A204.1 (cell line): Measurements from ENCODE around the gene COL25A1.
"Not testable (repeated sequence)": the region's sequence is repeated elsewhere in the genome, so short reads cannot be mapped to it uniquely, and the experiment has no call there.

Source experiments
- FAIRE-seq: peaks from 2 replicates; lab custom pipeline; 2012; peaks lifted over from hg19 to GRCh38; lab: Jason Lieb, UNC

COL25A1 gene

DNA sequence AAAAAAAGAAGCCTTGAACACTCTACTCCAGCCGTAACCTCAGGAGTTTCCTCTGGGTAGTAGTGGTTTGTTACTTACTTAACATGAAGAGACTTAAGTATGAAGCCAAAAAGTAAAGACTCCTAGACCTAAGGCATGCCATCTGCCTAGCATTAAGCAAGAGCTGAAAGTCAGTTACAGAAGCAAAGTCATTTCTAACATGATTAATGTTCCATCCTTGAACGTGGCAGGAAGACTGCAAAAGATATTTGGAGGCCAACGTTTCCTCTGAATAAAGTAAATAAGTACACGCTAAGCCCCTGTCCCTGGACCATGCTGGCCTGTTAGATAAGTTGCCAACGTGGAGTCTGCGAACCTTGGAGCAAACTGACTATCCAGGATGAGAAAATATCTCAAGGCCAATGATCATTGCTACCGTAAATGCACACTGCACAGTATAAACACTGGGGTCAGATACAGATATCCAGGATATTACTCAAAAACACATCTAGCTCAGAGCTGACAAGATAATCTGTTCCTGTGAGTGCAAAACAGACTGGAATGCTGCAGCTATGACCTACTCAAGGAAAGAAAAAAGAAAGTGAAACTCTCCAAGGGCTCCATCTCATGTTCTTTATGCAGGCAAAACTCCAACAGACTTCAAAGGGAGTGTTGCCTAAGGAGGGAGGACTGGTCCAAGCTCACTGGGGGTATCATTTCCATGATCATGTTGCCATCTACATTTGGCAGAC is 255.8 kb downstream of the COL25A1 start:
- FAIRE-seq, result no peak

DNA sequence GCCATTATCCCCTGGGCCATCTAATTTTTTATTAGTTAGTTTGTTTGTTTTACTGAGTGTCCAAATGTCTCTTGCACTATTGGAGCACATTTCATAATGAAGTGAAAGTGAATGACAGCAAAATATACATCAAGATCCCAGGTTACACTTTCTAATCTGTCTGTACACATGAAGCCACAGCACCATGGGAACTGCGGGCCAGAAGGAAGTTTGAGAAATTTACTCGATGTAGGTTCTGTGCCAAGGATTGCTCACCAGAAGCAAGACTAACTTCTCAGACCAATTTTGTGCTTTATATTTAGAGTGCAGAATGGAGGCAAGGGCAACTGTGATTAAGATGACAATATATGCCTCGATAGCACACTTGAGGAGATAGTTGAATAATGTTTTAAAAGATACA is 258.0 kb downstream of the COL25A1 start:
- no peak for FAIRE-seq

DNA sequence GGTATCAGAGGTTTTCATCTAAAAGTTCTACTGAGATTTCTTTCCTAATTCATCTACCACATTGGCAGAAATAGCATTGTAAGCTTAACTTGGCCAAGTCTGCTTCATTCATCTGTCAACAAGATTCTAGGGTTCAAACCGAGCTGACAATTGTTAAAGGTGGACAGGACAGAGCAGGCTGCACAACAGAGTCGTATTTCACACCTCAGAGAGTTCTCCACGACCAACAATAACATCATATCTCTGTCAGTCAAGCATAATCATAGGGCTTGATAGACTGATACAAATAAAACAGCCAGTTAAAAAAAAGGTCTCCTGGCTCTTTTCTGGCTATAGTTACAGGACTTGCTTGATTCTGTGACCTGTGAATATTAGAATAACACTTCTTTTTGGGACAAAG is 259.2 kb downstream of the COL25A1 start:
- FAIRE-seq, result no peak

DNA sequence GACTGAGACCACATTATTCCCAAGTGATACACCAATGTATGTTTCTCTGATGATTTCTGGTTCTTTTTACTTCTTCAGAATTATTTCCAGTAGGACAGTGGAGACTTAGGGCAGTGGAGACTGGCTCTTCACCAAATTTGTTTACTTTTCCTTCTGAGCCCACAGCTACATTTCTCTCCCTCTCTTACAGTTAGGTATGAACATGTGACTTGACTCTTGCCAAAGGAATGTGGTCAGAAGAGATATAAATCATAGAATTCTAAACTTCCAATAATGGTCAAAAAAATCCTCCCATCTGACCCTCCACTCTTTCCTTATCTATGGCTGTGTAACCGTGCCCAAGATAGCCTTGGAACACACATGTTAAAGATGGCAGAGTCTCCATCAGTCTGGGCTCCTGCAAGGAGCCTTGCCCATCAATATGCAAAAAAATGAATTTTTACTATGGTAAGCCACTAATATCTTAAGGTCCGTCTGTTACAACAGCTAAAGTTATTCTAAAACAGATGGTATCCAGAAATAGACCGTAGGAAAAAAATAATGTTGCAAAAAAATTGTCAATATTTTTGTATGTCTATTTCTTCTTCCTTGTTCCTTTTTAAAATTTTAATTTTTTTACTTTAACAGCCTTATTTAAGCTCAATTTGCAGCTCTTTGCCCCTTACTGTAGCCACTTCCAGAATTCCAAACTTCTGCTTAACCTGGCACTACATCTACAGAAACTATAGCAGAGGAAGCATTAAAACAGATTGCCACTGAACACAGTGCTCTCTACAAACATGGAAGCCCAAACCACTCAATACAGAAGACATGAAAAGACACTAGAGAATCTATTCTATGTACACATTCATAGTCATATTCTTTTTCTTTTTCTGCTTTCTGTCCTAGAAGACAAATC is 260.7 kb downstream of the COL25A1 start:
- no peak for FAIRE-seq

DNA sequence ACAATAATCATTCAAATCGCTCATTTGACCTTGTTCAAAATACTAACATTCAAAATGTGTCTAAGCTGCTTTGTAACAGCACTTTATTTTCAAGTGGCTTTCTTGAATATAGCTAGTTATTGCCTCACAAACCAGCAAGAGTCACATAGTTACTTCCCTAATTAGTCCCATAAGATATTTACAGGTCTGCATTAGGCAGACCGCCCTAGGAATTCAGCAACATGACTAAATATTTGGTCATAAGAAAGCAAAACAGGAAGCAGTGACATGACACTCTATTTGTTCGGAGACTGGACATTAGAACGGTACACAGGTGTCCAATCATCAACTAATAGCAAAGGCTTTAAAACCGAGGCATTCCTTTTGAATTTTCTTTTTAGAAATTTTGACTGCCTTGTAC is 262.0 kb downstream of the COL25A1 start:
- FAIRE-seq, result no peak

DNA sequence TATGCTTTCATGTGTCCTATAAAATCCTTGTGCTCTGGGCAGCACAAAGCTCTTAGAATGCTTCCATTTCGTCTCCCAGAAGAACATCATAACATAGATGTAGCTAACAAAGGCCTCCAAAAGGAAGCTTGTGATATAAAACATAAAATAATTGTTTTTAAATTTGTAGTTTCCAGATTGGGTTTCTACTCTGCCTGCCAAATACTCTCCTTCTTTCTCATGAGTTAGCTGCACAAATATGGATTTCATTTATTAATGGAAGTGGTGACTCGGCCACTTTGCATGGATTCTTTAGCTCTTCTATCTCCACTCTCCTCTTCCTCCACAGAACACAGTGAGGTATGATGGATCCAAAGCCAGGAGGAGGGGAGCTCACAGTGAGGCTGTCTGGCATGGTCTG is 265.4 kb downstream of the COL25A1 start:
- FAIRE-seq, result no peak

- FAIRE-seq, result no peak
These were observed 268.5 kb downstream of the COL25A1 start for GRCh38 chr4:109033993-109034392.

DNA sequence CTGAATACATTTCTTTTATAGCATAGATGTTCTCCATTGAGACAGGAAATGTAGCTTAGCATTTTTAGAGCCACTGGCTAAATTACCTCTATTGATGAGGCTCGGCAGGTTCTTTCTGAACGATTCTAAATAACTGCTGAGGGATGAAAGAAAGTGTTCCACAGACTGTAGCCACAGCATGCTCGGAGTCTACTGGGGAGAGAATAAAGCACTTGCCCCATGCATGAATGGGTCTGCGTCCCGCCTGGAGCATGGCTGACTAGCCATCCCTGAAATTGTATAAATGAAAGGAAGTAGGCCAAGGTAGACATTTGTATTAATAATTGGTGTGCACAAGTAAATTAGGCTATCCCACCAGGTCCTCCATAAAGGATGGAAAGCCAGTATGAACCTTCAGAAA is 269.8 kb downstream of the COL25A1 start:
- no peak for FAIRE-seq

DNA sequence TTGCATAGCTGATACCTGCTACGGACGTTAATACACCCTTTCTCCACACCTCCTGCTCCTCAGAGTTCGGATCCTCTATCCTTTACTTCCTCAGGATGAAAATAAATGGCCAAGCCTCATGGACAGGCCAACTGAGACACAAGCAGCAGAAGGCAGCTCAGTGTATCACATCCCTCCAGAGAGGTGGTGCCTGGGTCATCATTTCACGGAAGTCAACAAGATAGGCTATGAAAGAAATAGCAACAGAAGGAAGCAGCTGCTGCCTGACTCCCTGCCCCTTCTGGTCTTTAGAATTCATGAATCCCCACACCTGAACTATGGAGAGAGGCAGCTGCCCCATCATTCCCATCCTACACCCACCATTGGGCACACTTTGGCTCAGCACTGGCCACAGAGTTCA is 272.5 kb downstream of the COL25A1 start:
- no peak for FAIRE-seq

DNA sequence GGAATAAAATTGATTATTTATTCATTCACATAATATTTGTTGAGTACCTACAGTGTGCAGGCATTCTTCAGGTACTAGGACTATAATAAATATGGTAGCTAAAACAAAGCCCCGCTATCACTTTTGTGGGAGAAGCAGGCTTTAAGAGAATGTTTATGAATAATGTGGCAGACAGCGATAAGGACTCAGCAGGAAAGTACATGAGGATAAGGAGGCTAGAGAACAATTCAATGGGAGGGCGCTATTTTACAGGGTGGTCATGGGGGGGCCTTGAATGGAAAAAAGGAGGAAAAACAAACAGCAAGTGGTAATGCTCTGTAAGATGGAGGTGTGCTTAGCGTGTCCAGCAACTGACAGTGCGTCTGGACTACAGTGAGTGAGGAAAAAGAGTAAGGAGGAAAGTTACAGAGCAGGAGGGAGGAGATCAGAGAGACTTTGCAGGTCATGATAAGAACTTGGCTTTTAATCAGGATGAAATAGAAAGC is 275.4 kb downstream of the COL25A1 start:
- FAIRE-seq, result no peak

DNA sequence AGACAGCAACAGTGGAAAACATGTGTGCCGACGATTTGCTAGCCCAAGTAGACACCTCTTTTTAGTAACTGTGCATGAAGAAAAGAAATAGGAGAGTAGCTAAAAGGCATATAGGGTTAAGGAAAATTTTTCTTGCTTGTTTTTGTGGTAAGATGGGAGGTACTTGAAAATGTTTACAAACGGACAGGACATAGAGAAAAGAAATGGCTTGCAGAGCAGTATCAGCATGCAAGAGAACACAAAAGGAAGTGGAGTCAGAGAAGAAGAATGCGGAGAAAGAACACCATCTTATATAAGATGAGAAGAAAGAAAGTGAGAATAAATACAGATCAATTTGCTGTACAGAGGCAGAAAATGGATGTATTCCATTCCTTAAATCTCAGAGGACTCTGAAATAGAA is 275.9 kb downstream of the COL25A1 start:
- FAIRE-seq, result no peak

GRCh38 chr4:109025471-109026076 is 276.9 kb downstream of the COL25A1 start:
- FAIRE-seq, result no peak

- no peak for FAIRE-seq
These were observed 279.5 kb downstream of the COL25A1 start for GRCh38 chr4:109022961-109023360.

GRCh38 chr4:109021630-109022029 is 280.8 kb downstream of the COL25A1 start:
- not testable (repeated sequence) for FAIRE-seq

- no peak for FAIRE-seq
These were observed 281.6 kb downstream of the COL25A1 start for GRCh38 chr4:109020861-109021260.

- FAIRE-seq, result no peak
These were observed 286.3 kb downstream of the COL25A1 start for GRCh38 chr4:109016200-109016599.

DNA sequence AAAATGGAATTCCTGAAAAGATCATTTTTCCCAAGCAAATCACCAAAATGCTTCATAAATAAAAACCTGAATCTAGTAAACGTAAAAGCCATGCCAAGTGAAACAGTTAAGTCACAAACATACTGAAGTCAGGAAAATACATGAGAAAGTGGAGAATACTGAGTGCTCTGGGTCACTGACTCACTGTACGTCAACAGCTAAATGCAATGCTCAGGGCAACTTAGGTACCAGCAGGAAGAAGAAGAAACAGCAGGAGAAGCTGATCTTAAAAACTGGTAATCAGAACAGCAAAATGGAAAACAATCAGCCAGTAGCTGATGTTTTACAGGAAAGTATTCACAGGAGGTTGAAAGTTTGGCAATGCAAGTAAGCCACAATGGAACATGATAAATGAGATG is 287.0 kb downstream of the COL25A1 start:
- FAIRE-seq, result no peak

- FAIRE-seq, result no peak
These were observed 287.7 kb downstream of the COL25A1 start for GRCh38 chr4:109014593-109015412.

- FAIRE-seq, result no peak
These were observed 290.1 kb downstream of the COL25A1 start for GRCh38 chr4:109012286-109012880.

- no peak for FAIRE-seq
These were observed 291.0 kb downstream of the COL25A1 start for GRCh38 chr4:109011241-109012026.

- FAIRE-seq, result no peak
These were observed 291.9 kb downstream of the COL25A1 start for GRCh38 chr4:109010521-109010920.
